Activated CD8-positive, alpha-beta memory T cell treated with anti-CD3 and anti-CD28 coated beads, Interleukin-2, amount 50 U/mL, for 48 hours (primary cell): ENCODE measurements around the gene ALLC.
"Not testable (repeated sequence)": the region's sequence is repeated elsewhere in the genome, so short reads cannot be mapped to it uniquely, and the experiment has no call there.

Source experiments
- DNase-seq: peaks from one replicate; pipeline ENCODE4 v3.0.0-alpha.2; 2020

The ALLC gene

DNA sequence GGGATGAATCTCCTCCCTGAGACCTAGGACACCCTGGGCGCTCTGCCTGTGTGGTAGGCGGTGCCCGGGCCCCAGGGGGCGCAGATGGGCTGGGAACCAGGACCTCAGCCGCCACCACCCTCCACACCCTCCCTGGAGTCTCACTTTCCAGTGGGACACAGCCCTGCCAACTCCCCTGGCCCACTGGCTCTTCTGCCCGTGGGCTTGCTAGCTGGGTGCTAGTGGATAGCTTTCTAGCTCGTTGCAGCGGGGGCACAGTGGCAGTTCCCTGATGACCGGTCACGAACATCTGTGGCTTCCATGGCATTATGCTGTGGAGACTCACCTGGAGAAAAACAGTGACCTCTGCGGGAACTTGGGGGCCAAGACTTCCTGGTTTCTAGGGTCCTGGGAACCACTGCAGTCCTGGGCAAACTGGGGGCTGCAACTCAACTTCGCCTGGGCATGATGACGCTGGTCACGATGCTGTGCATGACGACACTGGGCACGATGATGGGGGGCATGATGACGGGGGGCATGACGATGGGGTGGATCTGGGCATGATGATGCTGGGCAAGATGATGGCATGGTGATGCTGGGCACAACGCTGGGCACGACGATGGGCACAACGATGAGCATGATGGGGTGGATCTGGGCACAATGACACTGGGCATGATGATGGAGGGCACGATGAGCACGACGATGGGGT is 31.0 kb upstream of the ALLC start:
- DNase-seq: peak; percentile 25

DNA sequence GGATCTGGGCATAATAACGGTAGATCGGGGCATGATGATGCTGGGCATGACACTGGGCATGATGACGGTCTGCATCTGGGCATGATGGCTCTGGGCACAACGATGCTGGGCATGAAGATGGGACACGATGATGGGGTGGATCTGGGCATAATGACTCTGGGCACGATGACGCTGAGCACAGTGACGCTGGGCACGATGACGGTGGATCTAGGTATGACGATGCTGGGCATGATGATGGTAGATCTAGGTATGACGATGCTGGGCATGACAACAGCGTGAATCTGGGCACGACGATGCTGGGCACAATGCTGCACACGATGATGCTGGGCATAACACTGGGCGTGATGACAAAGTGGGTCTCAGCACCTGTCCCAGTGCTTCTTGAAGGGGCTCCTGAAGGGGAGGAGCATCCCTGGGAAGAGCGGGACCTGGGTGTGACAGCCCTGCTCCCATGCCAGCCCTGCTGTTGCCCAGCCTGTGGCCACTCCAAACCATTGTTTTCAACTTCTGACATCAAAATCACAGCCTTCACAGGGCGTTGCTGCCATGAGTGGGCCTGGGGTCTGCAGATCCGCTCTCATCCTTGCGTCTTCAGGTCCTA is 30.4 kb upstream of the ALLC start:
- DNase-seq: no peak

DNA sequence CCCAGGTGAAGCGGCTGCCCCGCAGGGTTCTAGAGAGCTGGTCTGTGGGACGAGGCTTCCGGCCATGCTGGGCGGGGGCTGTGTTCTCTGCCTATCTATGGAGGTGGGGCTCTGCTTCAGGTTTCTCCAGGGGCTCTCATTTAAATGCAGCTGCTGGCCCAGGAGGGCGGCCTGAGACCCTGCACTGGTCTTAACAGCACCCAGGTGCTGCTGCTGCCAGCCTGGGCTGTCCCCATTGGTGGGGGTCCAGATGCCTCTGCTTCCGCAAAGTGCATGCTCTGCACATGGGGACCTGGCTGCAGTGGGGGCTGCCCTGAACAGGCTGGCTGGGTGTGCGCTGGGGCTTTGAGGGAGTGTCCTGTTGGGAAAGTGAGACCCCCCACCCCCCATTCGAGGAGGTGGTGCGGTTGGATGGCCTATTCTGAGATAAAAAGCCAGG is 29.7 kb upstream of the ALLC start:
- DNase-seq: peak; percentile 38

DNA sequence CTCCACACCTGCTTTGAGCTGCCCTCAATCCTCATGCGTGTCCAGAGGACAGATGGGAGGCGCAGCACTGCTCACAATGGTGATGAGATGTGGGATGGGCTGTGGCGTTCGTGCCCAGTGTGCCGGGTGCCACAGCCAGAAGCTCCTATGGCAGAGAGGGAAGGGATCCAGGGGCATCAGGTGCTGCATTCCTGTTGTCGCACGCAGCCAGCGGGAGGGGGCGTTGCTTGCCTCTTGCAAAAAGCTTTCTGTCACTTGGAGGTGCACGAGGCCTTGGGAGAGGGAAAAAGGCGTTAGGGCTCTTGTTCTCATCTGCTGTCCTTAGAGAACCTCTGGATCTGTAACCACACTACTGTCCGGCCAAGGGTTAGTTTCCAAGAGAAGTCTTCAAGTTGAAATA is 29.2 kb upstream of the ALLC start:
- DNase-seq: peak; percentile 49

DNA sequence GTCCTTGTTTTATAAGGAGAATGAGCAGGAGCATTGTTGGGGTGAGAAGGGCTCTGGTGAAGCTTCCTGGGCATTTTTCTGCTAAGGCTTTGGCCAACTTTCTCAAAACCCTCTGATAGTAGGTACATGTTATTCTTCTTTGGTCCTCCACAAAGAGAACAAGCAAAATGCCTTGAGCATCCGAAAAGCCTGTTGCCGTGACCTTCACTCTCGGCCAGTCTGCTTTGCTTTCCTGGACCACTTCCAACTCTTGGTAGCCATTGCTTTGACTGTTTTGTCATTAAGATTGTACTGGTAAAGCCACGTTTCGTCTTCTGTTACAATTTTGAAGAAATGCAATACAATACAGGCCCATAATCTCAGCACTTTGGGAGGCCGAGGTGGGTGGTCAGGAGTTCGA is 27.4 kb upstream of the ALLC start:
- DNase-seq: no peak

DNA sequence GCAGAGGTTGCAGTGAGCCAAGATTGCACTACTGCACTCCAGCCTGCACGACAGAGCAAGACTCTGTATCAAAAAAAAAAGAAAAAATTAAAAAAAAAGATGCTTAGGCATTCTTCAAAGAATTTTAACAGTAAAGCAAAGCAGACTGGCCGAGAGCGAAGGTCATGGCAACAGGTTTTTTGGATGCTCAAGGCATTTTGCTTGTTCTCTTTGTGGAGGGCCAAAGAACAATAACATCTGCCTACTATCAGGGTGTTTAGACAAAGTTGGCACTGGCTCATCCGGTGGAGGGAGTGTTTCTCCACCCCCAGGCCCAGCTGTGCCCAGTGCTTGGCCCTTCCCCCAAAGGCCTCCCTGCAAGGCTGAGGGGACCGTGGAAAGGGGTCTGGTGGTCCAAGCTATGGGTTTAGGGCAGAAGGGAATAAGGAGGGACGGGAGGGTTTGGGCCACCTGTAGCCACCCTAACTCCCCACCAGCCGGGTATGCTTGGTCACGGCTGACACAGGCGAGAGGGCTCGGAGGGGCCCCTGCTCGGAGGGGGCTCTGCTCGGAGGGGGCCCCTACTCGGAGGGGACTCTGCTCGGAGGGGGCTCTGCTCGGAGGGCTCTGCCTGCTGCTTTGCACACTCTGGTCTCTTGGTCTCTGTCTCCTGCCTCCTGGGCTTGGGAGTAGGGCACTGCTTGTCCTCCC is 26.7 kb upstream of the ALLC start:
- DNase-seq: peak; percentile 28

DNA sequence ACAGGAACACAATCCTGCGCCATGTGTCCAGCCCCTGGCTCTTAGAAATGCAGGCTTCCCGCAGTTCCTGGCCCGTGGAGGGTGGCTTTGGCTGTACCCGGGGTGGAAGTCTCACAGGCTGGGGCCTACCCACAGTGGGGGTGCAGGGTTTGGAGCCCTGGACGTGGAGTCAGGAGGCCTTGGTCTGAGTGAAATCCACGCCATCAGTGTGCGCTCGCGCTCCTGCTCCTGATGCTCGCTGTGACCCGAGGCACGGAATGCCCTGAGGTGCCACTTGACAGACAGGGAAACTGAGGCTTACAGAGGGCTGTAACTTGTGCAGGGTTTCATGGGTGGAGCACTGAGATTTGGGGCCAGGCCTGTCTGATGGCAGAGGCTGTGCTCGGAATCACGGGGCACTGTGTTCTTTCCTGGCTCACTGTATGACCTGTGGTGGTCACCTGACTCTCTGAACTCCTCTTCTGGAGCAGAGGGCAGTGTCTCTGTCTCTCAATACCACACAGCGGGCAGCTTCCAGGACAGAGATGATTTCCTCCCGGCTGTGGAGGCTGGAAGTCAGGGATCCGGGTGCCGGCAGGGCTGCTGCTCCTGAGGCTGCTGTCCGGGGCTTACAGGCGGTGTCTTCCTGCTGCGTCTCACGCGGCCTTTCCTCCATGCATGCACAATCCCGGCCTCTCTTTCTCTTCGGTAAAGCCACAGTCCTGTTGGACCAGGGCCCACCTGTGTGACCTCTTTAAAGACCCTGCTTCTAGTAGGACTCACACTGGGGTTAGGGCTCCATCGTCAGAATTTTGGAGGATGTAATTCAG is 25.9 kb upstream of the ALLC start:
- DNase-seq: peak; percentile 25

DNA sequence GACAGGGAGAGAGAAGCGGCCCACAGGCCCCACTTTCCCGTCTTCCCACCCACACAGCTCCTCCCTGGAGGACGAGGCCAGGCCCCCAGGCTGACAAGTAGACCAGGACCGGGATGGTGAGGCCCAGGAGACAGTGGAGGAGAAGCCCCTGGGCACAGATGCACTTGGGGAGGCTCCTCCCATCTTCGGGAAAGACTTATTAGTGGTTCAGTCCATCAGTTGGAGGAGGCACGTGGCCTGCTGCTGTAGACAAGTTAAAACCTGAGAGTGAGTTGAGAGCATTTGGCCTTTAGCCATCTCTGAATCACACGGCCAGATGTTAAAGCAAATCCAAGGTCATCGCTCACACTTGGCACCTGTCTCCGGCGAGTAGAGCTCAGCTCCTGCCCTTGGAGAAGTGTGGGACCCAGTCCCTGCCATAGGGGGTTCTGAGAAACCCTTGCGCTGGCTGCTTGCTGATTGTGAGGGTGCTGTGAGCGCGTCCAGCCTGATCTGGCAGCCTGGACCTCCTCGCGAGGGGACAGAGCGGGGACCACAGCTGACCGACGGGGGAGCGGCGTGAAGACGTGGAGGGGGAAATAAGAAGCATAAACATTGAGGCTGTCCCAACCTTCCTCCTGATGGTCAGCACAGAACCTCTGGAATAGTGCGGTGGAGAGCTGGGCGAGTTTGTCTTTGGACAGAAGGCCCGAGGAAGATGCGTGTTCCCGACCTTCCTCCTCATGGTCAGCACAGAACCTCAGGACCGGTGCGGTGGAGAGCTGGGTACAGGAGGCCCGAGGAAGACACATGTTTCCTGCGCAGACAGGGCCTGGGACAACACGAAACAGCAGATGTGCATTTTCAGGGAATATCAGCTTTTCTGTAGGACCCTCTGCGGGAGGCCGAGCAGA is 24.7 kb upstream of the ALLC start:
- peak; percentile 33 for DNase-seq

DNA sequence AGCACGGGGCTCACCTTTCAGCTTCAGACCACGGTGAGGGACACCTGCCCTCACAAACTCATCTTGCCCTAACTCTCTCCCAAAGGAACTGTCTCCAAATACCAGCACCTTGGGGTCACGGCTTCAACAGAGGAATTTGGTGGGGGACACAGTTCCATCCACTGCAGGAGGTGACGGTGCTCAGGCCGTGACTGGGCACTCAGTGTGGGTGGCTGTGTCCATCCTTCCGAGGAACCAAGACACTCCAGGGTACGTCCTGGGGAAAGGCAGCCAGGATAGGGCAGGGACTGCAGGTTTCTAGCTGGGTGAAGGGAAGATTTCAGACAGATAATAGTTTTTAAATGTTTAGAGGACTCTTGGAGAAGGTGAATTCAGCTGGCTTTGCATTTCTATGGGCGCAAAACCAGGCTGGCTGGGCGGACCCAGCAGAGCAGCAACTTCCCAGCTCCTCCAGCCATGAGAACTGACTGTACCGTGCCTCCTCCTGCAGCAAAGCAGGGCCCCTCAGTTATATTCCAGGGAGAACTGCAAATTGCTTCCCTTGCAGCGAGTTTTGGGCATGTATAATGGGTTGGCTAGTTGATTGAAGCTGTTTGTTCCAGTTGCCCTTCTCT is 23.9 kb upstream of the ALLC start:
- DNase-seq: peak; percentile 3

DNA sequence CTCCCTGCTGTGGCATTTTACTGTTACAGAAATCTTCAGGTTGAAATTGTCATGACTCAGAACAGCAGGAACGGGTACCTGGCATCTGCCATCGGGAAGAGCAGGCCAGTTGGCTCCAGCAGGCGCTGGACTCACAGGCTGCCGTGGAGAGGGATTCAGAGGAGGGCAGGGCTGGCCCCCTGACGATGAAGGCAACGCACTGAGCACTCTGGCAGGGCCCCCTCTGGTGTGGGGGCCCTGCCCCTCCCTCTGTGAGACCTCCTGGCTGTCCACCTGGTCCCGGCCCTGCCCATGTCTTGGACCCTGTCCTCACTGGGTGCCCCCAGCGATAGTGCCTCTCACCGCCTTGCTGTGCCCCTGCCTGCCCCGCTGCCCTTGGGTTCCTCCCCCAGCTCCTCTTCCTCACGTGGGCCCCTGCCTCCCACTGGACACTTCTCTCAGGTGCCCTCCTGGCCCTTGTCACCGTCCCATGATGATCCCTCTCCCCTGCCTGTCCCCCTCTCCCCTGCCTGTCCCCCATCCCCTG is 23.3 kb upstream of the ALLC start:
- DNase-seq: peak; percentile 15

DNA sequence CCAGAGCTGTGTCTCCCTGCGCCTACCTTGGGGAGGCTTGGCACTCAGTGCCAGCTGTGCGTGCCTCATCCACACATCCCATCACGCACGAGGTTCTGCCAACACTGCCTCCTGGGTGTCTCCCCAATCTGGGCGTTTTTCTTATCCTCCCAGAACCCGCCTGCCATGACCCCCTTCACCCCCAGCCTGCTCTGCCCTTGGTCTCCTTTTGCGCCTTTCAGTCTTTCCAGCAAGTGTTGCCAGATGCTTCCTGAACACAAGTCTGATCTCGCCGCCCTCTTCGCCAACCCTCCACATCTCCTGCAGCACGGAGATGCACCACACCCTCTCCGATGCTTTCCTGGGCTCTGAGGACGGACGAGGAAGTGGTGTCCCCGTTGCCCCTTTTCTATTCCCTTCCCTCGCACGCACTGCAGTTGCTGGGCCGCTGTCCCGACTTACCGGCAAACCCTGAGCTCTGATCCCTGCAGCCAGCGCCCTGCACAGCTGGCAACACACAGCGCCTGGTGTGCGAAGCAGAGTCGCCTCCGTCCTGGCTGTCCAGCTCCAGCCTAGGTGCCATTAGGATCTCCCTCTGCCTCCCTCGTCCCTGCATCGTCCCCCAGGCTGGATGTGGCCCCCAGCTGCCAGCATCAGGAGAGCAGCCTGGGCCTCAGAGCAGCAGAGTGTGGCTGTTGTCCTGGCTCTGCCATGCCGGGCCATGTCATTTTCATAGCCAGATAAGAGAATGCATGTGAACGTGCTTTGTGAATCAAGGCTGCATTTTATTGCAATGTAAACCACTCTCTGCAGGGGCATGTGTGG is 22.6 kb upstream of the ALLC start:
- DNase-seq: no peak

DNA sequence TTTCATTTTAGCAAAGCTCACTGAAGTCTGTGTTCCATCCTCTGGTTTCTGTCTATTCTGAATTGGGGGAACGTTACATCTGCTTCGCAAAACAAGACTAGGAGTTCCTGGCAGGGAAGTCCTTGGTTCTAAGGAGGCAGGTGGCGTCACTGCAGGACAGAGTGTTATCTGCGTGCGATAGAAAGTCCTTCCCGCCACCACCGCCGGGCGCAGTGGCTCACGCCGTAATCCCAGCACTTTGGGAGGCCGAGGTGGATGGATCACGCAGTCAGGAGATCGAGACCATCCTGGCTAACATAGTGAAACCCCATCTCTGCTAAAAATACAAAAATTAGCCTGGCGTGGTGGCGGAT is 22.0 kb upstream of the ALLC start:
- not testable (repeated sequence) for DNase-seq

DNA sequence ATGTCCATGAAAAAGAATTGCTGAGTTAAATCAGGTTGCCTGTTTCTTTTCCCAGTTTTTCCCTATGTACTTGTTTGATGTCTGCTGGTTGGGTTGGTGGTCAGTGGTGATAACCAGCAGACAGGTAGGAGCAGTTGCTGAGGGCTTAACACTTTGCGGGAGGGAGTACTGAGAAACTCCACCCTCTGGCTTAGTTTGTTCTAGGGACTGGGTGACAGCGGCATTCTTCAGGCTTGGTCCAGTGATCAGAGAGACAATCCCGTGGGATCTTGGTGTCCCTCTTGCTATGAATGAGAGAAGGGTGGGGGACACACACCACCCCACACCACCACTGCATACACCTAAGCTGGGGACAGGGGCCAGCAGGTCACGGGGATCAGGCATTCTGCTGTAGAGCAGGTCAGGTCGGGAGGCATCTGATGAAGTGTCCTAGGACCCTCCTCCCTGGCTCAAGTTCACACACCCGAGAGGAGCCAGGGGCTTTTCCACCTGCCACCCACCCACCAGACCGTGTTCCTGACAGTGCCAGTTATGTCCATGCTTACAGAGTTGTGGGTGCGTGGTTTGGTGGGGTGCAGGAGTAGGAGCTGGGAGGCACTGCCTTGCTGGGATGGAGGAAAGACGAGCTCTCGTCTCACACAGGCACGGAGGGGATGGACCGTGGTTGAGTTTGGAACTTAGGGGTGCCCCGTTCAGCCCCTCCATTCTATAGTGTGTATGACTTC is 21.3 kb upstream of the ALLC start:
- DNase-seq: peak; percentile 42

DNA sequence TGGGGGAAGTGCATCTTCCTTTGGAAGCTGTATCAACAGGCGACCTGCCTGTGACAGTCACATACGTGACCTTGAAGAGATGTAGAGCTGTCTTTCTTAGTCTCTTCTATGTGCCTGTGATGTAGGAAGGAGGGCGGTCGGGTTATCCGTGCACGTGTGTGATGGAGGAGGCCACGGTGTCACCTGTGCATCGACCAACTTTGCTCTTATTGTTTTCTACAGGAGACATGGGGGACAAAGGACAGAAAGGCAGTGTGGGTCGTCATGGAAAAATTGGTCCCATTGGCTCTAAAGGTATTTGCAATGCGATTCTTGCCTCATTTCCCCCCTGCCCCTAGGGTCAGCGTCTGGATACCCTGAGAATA is 20.7 kb upstream of the ALLC start:
- DNase-seq: no peak

DNA sequence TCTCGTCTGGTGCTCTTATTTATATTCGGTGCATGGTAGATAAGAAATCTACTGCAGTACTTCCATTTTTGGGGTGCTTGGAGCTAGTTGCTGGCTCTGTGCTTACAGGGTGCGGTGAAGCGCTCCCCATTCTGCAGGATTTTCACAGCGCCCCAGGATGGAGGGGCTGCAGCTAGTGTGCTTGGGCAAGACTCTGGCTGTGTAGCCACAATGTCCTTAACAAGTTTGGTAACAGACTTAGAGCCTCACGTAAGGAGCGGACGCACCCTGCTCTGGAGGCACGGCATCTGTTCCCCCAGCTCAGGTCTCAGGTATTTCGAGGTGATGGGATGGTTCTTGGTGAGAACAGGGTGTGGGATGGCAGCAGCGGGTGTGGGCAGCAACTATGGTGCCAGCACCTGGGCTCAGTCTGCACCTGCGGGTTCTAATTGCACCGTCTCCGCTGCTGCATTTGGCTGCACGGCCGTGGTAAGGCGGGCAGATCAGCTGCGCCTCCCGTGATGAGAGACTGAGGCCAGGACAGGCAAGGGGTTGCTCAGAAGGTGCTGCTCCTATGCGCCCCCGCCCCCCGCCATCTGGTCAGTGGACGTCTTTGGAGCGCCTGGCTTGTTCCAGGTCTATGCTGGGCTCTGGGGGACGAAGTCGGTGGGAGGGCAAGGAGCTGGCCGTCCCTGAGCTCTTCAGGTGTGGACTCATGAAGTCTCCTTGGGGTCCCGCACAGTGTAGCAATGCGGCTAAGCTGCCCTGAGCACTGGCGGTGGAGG is 20.1 kb upstream of the ALLC start:
- peak; percentile 37 for DNase-seq

DNA sequence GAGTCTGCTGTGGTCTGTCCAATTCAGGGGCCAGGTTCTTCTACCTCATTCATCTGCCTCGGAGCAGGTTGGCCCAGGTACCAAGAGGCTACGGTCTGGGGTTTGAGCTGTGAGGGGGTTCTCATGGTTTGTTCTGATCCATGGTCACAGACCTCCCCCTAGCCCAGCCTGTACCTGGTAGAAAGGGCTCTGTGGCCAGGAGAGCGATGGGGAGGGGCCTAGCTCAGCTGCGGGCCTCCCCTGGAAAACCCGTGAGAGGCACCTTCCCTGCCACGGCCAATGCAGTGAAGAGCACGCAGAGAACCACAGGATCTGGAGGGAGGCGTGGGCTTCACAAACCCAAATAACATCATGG is 19.6 kb upstream of the ALLC start:
- DNase-seq: peak; percentile 36

DNA sequence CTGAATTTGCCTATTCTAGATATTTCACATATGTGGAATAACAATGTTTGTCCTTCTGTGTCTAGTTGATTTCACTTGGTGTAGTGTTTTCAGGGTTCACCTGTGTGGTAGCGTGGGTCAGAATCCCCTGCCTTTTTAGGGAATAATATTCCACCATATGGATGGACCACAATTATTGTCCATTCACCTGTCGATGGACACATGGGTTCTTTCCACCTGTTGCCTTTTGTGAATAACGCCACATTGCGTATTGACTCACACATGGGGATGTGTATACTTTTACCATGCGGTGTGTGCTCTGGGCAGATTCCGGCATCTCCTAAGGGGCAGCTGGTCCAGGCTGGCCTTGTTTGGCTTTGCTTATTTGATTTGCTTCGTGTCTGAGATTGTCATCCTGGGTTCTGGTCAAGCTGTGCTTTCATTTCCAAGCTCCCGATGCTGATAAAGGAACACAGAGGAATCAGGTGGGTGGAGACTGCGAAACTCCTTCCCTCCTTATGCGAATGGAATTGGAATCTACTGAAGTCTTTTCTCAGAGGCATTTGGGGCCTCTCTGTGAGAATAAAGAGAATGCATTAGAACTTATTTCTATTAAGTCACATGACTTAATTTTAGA is 18.9 kb upstream of the ALLC start:
- DNase-seq: no peak

DNA sequence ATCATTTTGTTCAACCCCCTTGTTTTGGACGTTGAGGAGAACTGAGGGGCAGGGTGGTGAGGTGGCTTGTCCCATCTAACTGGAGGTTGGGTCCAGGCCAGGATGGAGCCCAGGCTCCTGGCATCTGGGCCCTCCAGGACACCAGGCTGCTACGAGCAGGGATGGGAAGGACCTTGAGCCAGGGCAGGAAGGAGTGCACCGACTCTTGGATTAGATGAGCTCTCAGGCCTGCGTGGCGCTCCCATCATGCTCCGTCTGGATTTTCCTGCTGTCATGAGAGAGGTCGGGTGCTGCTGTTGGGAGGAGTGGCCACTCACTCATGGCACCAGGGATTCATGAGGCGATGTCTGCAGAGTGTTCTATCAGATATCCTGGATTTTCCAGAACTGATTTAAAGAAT is 18.3 kb upstream of the ALLC start:
- no peak for DNase-seq

DNA sequence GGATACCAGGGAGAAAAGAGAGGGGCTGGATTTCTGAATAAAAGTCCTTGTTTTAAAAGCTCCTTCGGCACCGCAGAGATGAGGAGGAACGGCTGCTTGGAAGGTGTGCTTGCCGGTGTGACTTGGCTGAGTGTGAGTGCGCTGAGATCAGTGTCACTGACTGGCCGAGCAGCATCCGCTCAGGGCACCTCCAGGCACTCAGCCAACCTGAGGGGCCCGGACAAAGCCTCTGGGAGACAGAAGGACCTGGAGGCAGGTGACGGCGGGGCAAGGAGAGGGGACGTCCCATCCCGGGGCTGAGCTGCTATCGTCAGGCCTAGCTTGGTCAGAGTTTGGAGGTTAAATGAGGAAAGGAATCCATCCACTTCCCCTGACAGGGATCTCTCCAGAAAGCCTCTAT is 16.8 kb upstream of the ALLC start:
- DNase-seq: peak; percentile 40
